LNCaP clone FGC (cell line): ENCODE results near the gene PGM3.

Experiments used
- DNase-seq: peaks from one replicate; pipeline ENCODE4 v3.0.0-alpha.2; 2011; ENCODE audit warnings: low read depth
- H3K4me3 ChIP-seq: 2 replicates; pipeline ENCODE4 v1.5.1; 2011; ENCODE audit warnings: mild to moderate bottlenecking, low read depth, low read length, control low read depth
- CTCF ChIP-seq: IDR thresholded peaks from 2 replicates; pipeline ENCODE4 v1.5.1; 2012; ENCODE audit warnings: mild to moderate bottlenecking; ENCODE audit not compliant: control insufficient read depth, insufficient read depth; ENCODE audit errors: extremely low read depth

The PGM3 gene

GRCh38 chr6:83124553-83124952, 68.5 kb downstream of the PGM3 start:
- no peak overlapping the region for H3K4me3 ChIP-seq
- TF ChIP-seq CTCF: no peak
- no peak for DNase-seq

- no peak for DNase-seq
- no peak for TF ChIP-seq CTCF
- H3K4me3 ChIP-seq: no peak overlapping the region
Measured at GRCh38 chr6:83119742-83120300, 73.2 kb downstream of the PGM3 start.

GRCh38 chr6:83117802-83118201, 75.3 kb downstream of the PGM3 start:
- no peak for DNase-seq
- TF ChIP-seq CTCF: no peak

More at GRCh38 chr6:83117802-83118201, 75.3 kb downstream of the PGM3 start:
- no peak overlapping the region for H3K4me3 ChIP-seq
